ENCODE data around the gene PITRM1. TPM values are rescaled to one million over a fixed set of nuclear protein-coding genes. Genes with fewer than 3 reads are reported as not detected.

The PITRM1 gene
- total RNA-seq, 1 donor from 2014 or later, result 110 TPM

DNA sequence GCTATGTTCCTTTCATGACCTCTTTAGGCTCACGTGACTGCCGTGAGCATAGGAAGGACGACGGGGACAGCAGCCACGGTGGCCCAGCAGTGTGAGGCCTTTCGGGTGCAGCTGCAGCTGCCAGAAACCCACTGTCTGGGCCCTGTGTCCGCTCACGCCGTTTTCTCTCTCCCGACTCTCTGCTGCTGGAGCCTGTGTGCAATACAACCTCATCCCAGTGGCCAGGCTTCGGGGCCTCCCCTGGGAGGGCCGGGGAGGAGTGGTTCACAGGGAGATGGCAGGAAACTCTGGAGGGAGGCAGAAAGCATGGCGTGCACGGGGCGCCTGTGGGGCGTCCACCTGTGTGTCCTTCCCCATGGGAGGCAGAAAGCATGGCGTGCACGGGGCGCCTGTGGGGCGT, 66.7 kb downstream of the PITRM1 start:
- Histone ChIP-seq H3K27me3 (no peaks in the 10 kb centered on the region), H3K9me3 (no peaks in the 10 kb centered on the region), H3K4me3 (no peak overlapping the region), H3K36me3 (peaks cover 16 to 41% of the 10 kb centered on the region in 2 donors), H3K27ac (peak overlapping the region; percentile 70 to 72), H3K4me1 (peaks cover 12 to 38% of the 10 kb centered on the region in 2 donors)
- no peak for DNase-seq (ENCODE audit: low spot score in 2 of 2)
- intact Hi-C loops (cut with DNase I), result loop anchor here (5.0 kb wide), 1 partner anchor 1966 kb away; no protein-coding TSS in a partner anchor
- TF ChIP-seq, protein P1, sequence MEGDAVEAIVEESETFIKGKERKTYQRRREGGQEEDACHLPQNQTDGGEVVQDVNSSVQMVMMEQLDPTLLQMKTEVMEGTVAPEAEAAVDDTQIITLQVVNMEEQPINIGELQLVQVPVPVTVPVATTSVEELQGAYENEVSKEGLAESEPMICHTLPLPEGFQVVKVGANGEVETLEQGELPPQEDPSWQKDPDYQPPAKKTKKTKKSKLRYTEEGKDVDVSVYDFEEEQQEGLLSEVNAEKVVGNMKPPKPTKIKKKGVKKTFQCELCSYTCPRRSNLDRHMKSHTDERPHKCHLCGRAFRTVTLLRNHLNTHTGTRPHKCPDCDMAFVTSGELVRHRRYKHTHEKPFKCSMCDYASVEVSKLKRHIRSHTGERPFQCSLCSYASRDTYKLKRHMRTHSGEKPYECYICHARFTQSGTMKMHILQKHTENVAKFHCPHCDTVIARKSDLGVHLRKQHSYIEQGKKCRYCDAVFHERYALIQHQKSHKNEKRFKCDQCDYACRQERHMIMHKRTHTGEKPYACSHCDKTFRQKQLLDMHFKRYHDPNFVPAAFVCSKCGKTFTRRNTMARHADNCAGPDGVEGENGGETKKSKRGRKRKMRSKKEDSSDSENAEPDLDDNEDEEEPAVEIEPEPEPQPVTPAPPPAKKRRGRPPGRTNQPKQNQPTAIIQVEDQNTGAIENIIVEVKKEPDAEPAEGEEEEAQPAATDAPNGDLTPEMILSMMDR (IDR thresholded peaks at IDR 0.05), result no peak

DNA sequence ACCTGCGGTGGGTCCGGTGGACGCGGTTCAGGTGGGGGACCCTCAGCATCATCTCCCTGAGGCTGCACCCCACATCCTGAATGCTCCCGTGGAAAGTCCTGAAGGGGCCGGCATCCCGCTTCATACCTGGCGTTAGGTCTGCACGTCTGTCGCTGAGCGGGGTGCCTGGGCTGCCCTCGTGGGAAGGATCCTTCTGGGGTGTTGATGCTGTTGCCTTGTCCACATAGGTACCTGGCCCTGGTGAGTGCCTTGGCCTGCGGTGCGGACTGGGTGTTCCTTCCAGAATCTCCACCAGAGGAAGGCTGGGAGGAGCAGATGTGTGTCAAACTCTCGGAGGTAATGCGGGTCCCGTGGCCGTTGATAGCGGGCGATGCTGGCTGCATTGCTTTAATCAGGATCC, 67.4 kb downstream of the PITRM1 start:
- H3K4me1 ChIP-seq, result peaks cover 12 to 38% of the 10 kb centered on the region in 2 donors
- intact Hi-C loops (cut with DNase I), result loop anchor here (5.0 kb wide), 1 partner anchor 1967 kb away; no protein-coding TSS in a partner anchor
- peak overlapping the region; percentile 70 to 72 for H3K27ac ChIP-seq
- TF ChIP-seq, protein P1 (IDR thresholded peaks at IDR 0.05), result no peak
- peaks cover 16 to 45% of the 10 kb centered on the region in 2 donors for H3K36me3 ChIP-seq
- no peak overlapping the region for H3K4me3 ChIP-seq
- no peaks in the 10 kb centered on the region for H3K27me3 ChIP-seq
- no peak for DNase-seq (ENCODE audit: low spot score in 2 of 2)
- H3K9me3 ChIP-seq, result no peaks in the 10 kb centered on the region

DNA sequence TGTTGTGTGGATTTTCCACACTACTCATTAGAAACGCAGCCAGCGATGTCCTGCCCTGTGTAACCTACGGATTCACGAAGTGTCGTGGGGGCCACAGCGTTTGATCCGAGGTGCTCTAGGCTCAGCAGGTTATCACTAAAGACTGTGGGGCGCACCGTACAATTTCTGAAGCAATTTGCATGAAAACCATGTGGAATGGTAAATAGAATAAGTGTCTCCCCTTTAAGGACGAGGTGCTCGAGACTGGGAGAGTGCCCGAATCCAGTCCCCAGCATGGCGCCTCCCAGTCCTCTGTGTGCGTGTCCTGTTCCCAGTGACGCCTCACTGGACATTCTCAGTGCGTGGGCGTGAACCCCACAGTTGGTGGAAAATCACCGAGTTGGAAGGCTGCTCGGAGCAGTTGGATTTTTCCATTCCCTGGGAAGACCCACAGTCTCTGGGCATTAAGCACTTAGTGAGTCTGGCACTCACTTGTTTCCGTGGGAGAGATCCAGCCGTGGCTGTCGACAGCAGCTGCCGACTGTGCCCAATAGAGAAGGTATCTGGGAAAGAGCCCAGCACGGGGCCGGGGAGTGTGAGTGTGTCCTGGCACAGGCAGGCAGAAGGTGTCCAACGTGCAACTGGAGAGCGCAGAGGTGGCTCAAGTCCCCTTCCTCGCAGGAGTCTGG, 68.2 kb downstream of the PITRM1 start:
- peak in 1 of 2 donors; percentile 46 for DNase-seq (ENCODE audit: low spot score in 2 of 2)
- peaks cover 14 to 38% of the 10 kb centered on the region in 2 donors for H3K36me3 ChIP-seq
- no peaks in the 10 kb centered on the region for H3K9me3 ChIP-seq
- peaks cover 12 to 38% of the 10 kb centered on the region in 2 donors for H3K4me1 ChIP-seq
- H3K27me3 ChIP-seq, result no peaks in the 10 kb centered on the region
- no peak overlapping the region for H3K4me3 ChIP-seq
- TF ChIP-seq, protein P1 (IDR thresholded peaks at IDR 0.05), result no peak
- intact Hi-C loops (cut with DNase I), result no loop called here
- peak overlapping the region; percentile 70 to 72 for H3K27ac ChIP-seq

DNA sequence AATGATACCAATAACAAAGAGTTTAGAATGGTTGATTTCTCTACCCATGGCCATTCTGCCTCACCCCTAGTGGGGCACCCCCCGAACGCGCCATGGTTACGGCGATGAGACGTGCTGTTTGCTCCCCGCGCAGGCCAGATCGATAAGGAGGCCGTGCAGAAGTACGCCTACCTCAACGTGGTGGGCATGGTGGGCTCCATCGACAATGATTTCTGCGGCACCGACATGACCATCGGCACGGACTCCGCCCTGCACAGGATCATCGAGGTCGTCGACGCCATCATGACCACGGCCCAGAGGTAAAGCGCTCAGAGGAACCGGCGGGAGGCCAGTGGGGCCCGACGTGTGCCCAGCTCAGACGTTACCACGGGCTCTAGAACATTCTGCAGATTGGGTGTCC, 68.9 kb downstream of the PITRM1 start:
- TF ChIP-seq, protein P1 (IDR thresholded peaks at IDR 0.05), result no peak

DNA sequence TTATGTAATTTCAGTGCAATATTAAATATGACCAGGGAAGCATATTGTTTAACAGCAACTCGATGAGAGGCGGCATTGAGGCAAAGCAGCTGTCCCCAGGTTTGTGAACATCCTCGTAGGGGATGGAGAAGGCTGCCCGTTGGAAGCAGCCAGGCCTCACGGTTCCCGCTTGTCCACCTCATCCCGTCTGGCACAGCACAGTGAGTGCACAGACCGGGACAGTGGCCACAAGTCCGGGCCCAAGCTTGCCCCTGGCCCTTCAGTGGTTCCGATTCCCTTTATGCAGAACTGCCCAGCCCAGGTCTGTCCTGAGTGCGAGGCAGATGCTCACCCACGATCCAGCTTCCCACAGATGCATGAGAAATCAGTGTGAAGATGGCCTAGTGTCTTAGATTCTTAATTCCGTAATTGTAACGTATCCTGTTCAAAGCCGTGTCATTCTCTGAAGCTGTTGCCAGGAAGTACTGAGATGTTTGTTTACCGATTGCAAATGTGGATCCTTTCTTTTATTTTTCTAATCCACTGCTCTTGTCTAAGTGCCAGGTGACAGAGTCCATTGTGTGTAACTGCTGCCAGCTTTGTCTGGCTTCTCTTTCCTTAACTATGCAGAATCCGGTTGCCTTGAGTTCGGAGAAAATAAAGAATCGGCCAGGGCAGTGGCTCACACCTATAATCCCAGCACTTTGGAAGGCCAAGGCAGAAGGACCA, 69.7 kb downstream of the PITRM1 start:
- peak overlapping the region; percentile 70 to 72 for H3K27ac ChIP-seq
- DNase-seq (ENCODE audit: low spot score in 2 of 2), result no peak

More for the DNA sequence above, 68.9 kb downstream of the PITRM1 start:
- Histone ChIP-seq H3K9me3 (no peaks in the 10 kb centered on the region), H3K27me3 (no peaks in the 10 kb centered on the region), H3K4me3 (no peak overlapping the region), H3K4me1 (peaks cover 12 to 38% of the 10 kb centered on the region in 2 donors), H3K27ac (peak overlapping the region; percentile 70 to 72), H3K36me3 (peaks cover 6 to 31% of the 10 kb centered on the region in 2 donors)
- no peak for DNase-seq (ENCODE audit: low spot score in 2 of 2)
- intact Hi-C loops (cut with DNase I), result no loop called here

More for the DNA sequence above, 69.7 kb downstream of the PITRM1 start:
- H3K27me3 ChIP-seq, result no peaks in the 10 kb centered on the region
- no peak overlapping the region for H3K4me3 ChIP-seq
- intact Hi-C loops (cut with DNase I), result no loop called here
- peaks cover 12 to 30% of the 10 kb centered on the region in 2 donors for H3K4me1 ChIP-seq
- H3K9me3 ChIP-seq, result no peaks in the 10 kb centered on the region
- peaks cover 6 to 28% of the 10 kb centered on the region in 2 donors for H3K36me3 ChIP-seq
- TF ChIP-seq, protein P1 (IDR thresholded peaks at IDR 0.05), result no peak
